SK-N-MC (cell line): Measurements from ENCODE around the gene USH1G.

ENCODE experiments used
- DNase-seq: peaks from one replicate; pipeline ENCODE4 v3.0.0-alpha.2; 2011; ENCODE audit warnings: low read depth, low spot score
- H3K27ac ChIP-seq: fragments of 200-600 bp; sonication (generic); 2 replicates; pipeline ENCODE4 v1.5.1; 2016; ENCODE audit warnings: mixed run types
- H3K36me3 ChIP-seq: fragments of 200-600 bp; sonication (generic); 2 replicates; pipeline ENCODE4 v1.6.1; 2017; ENCODE audit warnings: antibody characterized with exemption, low read length, mixed read lengths; ENCODE audit not compliant: insufficient read depth
- H3K4me3 ChIP-seq: fragments of 200-600 bp; sonication (generic); 2 replicates; pipeline ENCODE4 v1.5.1; 2016
- H3K9ac ChIP-seq: fragments of 200-600 bp; sonication (generic); 2 replicates; pipeline ENCODE4 v1.8.0; 2017; ENCODE audit warnings: mixed run types, mixed read lengths; ENCODE audit not compliant: insufficient read length
- H3K9me3 ChIP-seq: fragments of 200-600 bp; sonication (generic); 2 replicates; pipeline ENCODE4 v1.6.1; 2017; ENCODE audit warnings: low read depth, mild to moderate bottlenecking, antibody characterized with exemption, low read length, moderate library complexity, mixed read lengths
- EZH2 ChIP-seq: fragments of 200-600 bp; sonication (generic); IDR thresholded peaks from one replicate; pipeline ENCODE4 v1.6.1; 2017; ENCODE audit warnings: antibody characterized with exemption
- FOXP2 ChIP-seq: optimal IDR thresholded peaks from 2 replicates; pipeline ENCODE3; 2011; ENCODE audit warnings: mild to moderate bottlenecking, moderate library complexity; ENCODE audit not compliant: insufficient read depth; ENCODE audit errors: extremely low read length, control extremely low read depth
- POLR2AphosphoS5 ChIP-seq: IDR thresholded peaks from 2 replicates; pipeline ENCODE4 v1.6.1; 2012; ENCODE audit warnings: mild to moderate bottlenecking, low read depth, low read length, borderline replicate concordance

Gene USH1G

GRCh38 chr17:74904687-74905409 lies 18.2 kb downstream of the USH1G start:
- TF ChIP-seq EZH2 (no peak), POLR2AphosphoS5 (no peak), FOXP2 (no peak)
- Histone ChIP-seq H3K9me3 (no peaks in the 10 kb centered on the region), H3K27ac (no peak overlapping the region), H3K36me3 (no peaks in the 10 kb centered on the region), H3K4me3 (no peak overlapping the region), H3K9ac (no peak overlapping the region)
- no peak for DNase-seq

DNA sequence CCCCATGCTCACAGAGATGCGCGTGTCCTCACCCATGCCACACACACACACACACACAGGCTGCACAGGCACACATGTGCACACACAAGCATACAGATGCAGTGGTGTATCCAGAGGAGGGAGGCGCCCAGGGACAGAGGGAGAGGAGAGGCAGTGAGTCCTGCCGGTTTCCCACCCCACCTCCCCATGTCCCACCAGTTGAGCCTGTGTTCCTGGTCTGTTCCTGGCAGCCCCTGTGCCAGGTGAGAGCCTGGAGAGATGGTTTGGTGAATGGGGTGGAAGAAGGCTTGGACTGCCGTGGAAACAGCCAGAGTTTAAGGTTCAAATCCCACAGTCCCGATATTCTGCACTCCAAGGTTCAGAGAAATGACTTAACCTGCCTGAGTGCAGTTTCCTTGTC lies 19.4 kb downstream of the USH1G start:
- Histone ChIP-seq H3K9me3 (no peaks in the 10 kb centered on the region), H3K27ac (no peak overlapping the region), H3K36me3 (no peaks in the 10 kb centered on the region), H3K4me3 (no peak overlapping the region), H3K9ac (no peak overlapping the region)
- no peak for TF ChIP-seq POLR2AphosphoS5
- no peak for TF ChIP-seq EZH2
- no peak for TF ChIP-seq FOXP2
- DNase-seq = no peak

DNA sequence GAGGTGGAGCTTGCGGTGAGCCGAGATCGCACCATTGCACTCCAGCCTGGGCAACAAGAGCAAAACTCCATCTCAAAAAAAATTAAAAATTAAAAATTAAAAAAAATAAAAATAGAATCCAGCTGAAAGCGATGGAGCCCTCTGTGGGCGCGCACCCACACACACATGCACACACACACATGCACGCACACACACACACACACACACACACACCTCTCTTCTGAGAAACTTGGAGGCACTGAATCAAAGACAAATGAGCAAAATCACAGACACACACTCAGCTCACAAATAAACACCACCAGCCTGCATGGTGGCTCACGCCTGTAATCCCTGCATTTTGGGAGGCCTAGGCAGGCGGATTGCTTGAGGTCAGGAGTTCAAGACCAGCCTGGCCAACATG lies 20.0 kb downstream of the USH1G start:
- DNase-seq = no peak
- Histone ChIP-seq H3K36me3 (no peaks in the 10 kb centered on the region), H3K9ac (no peak overlapping the region), H3K9me3 (no peaks in the 10 kb centered on the region), H3K4me3 (no peak overlapping the region), H3K27ac (no peak overlapping the region)
- TF ChIP-seq FOXP2 (no peak), EZH2 (no peak), POLR2AphosphoS5 (no peak)

- TF ChIP-seq EZH2 = no peak
- no peak for TF ChIP-seq FOXP2
- TF ChIP-seq POLR2AphosphoS5 = no peak
- no peaks in the 10 kb centered on the region for H3K9me3 ChIP-seq
- DNase-seq = no peak
- no peak overlapping the region for H3K4me3 ChIP-seq
- H3K27ac ChIP-seq = no peak overlapping the region
- H3K36me3 ChIP-seq = no peaks in the 10 kb centered on the region
- H3K9ac ChIP-seq = no peak overlapping the region
Observed at GRCh38 chr17:74901353-74902135, 21.5 kb downstream of the USH1G start.

- TF ChIP-seq POLR2AphosphoS5 (no peak), FOXP2 (no peak), EZH2 (no peak)
- Histone ChIP-seq H3K27ac (no peak overlapping the region), H3K36me3 (no peaks in the 10 kb centered on the region), H3K9ac (no peak overlapping the region), H3K9me3 (no peaks in the 10 kb centered on the region), H3K4me3 (no peak overlapping the region)
- no peak for DNase-seq
Observed at GRCh38 chr17:74900208-74900607, 22.8 kb downstream of the USH1G start.

GRCh38 chr17:74898376-74898946 lies 24.6 kb downstream of the USH1G start:
- no peak overlapping the region for H3K4me3 ChIP-seq
- no peaks in the 10 kb centered on the region for H3K9me3 ChIP-seq
- H3K9ac ChIP-seq = no peak overlapping the region
- DNase-seq = no peak
- TF ChIP-seq FOXP2 (no peak), POLR2AphosphoS5 (no peak), EZH2 (no peak)
- no peaks in the 10 kb centered on the region for H3K36me3 ChIP-seq
- no peak overlapping the region for H3K27ac ChIP-seq

DNA sequence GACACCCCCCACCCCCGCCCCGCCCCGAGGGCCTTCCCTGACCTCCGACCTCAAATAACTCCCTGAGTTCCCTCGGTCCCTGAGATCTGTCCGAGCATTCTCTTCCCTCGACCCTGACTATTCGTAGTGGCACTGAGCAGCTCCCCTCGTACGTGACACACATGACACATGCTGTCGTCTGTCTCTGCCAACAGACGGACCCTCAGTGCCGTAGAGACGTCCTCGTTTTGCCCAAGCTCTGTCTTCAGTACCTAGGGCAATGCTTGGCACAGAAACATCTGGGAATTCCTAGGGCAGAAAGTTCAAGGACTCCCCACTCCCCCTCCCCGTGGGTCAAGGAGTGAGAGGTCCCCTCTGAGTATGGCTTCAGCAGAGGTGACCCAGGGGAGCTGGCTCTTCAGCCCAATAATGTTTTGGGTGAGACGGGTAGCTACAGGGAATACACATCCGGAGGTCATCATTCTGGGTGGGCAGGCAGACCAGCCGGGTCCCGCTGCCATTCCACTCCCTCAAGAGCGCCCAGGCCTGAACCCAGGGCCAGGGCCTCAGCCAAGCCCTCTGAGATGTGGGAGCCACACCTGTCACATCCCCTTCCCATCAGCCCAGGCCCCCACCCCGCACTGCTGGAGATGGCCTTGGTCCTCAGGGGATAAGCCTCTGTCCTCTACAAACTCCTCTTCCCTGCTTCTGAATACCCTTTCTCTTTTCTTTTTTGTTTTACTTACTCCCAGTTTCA lies 29.0 kb downstream of the USH1G start:
- Histone ChIP-seq H3K27ac (no peak overlapping the region), H3K9me3 (no peaks in the 10 kb centered on the region), H3K36me3 (no peaks in the 10 kb centered on the region), H3K4me3 (no peak overlapping the region), H3K9ac (no peak overlapping the region)
- TF ChIP-seq EZH2 (no peak), FOXP2 (no peak), POLR2AphosphoS5 (no peak)
- no peak for DNase-seq

- Histone ChIP-seq H3K9me3 (no peaks in the 10 kb centered on the region), H3K27ac (no peak within 1 kb of the TSS), H3K36me3 (no peaks in the 10 kb centered on the region), H3K4me3 (no peak within 1 kb of the TSS), H3K9ac (no peak within 1 kb of the TSS)
- no peak for TF ChIP-seq EZH2
- TF ChIP-seq FOXP2 = no peak
- TF ChIP-seq POLR2AphosphoS5 = no peak
- no peak for DNase-seq
Observed at GRCh38 chr17:74892974-74893911, 29.8 kb downstream of the USH1G start, which contains the start of gene FADS6. FADS6 (minus strand) TSS chr17:74893633; CDS start chr17:74893595, 38 bp downstream.
